D721Med (cell line): Measurements from ENCODE around the gene MVB12B.
"Not testable (repeated sequence)": the region's sequence is repeated elsewhere in the genome, so short reads cannot be mapped to it uniquely, and the experiment has no call there.

ENCODE experiments used
- DNase-seq: peaks from one replicate; pipeline ENCODE4 v3.0.0; 2011; ENCODE audit warnings: low spot score; ENCODE audit not compliant: insufficient read length
- FAIRE-seq: peaks from 2 replicates; lab custom pipeline; 2011; peaks lifted over from hg19 to GRCh38; lab: Jason Lieb, UNC
- CTCF ChIP-seq: IDR thresholded peaks from 2 replicates; pipeline ENCODE4 v1.5.1; 2012; ENCODE audit warnings: mild to moderate bottlenecking, control low read depth; ENCODE audit not compliant: insufficient read depth; ENCODE audit errors: missing control alignments

The MVB12B gene, protein sequence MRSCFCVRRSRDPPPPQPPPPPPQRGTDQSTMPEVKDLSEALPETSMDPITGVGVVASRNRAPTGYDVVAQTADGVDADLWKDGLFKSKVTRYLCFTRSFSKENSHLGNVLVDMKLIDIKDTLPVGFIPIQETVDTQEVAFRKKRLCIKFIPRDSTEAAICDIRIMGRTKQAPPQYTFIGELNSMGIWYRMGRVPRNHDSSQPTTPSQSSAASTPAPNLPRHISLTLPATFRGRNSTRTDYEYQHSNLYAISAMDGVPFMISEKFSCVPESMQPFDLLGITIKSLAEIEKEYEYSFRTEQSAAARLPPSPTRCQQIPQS

GRCh38 chr9:126326228-126327005, at the start of gene MVB12B:
MVB12B (plus strand) TSS chr9:126326829; CDS start chr9:126326930, 101 bp downstream.
- FAIRE-seq = no peak
- no peak for DNase-seq
- no peak for TF ChIP-seq CTCF

GRCh38 chr9:126283799-126284465, 42.7 kb upstream of the MVB12B start:
- no peak for TF ChIP-seq CTCF
- DNase-seq = no peak
- FAIRE-seq = no peak

- not testable (repeated sequence) for FAIRE-seq, DNase-seq
Observed at GRCh38 chr9:126285652-126286051, 41.0 kb upstream of the MVB12B start.

DNA sequence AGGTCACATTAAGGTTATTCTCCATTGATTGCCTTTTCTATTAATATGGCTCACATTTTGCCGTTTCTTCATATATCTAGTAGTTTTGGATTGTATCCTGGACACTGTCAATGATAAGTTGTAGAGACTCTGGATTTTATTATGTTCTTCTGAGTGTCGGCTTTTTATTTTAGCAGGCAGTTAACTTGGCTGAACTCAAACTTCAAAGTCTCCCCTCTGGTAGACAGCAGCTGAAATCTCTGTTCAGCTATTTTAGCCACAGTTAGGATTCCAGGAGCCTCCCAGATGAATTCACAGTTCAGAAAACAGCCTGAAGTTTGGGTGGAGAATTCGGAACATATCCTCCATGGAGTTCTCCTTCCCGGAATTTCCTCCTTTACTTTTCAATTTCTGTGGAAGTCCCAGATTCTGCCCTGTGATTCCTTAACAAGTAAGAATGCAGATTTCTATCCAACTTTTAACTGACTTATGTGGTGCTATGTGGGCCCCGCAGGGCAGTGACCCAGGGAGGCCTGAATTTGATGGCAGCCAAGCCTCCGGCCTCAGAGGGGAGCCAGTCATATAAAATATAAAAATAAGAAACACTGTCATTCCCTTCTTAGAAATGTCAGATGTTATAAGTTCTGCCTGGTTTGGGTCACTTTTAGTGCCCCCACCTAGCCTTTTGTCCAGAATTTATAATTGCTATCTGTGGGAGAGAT, 39.3 kb upstream of the MVB12B start:
- no peak for DNase-seq
- no peak for FAIRE-seq
- TF ChIP-seq CTCF = no peak

DNA sequence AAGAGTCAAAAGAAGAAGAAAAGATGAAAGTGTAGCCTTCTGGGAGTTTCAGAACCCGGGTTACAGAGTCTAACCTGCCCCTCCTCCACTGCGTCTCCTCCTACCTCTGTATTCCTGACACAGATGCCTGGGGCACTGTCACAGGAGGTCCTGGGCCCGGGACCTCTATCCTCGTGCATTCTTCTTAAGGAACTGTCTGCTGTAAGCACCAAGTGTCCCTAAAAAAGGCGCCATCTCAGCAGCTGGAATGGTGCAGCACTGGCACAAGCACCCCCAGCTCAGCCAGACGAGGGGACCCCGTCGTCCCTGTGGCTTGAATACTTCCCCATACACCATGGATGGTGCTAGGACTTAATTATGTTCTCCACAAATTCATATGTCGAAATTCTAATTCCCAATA, 35.8 kb upstream of the MVB12B start:
- TF ChIP-seq CTCF = no peak
- FAIRE-seq (no peak), DNase-seq (no peak)

GRCh38 chr9:126291925-126292324, 34.7 kb upstream of the MVB12B start:
- no peak for DNase-seq
- FAIRE-seq = no peak
- TF ChIP-seq CTCF = no peak

GRCh38 chr9:126292736-126293521, 33.7 kb upstream of the MVB12B start:
- no peak for FAIRE-seq

More at GRCh38 chr9:126292736-126293521, 33.7 kb upstream of the MVB12B start:
- no peak for DNase-seq
- TF ChIP-seq CTCF = no peak
